ENCODE data around the gene TMEM217. TPM values are rescaled to one million over a fixed set of nuclear protein-coding genes. Genes with fewer than 3 reads are reported as not detected.

The TMEM217 gene
- total RNA-seq, 1 donor from 2014 or later, result not detected

- H3K36me3 Mint-ChIP-seq (ENCODE audit: unreplicated experiment), result no peaks in the 10 kb centered on the region
- no peak for DNase-seq
- TF ChIP-seq CTCF (IDR thresholded peaks at IDR 0.05; ENCODE audit: partially characterized antibody, unreplicated experiment), result no peak
- H3K27me3 Mint-ChIP-seq (ENCODE audit: unreplicated experiment), result peaks cover 4% of the 10 kb centered on the region
- no peaks in the 10 kb centered on the region for H3K4me1 Mint-ChIP-seq (ENCODE audit: low read depth, unreplicated experiment)
- peaks cover 3% of the 10 kb centered on the region for H3K9me3 Mint-ChIP-seq (ENCODE audit: unreplicated experiment)
- H3K27ac Mint-ChIP-seq (ENCODE audit: unreplicated experiment), result no peak overlapping the region
- H3K4me3 Mint-ChIP-seq (ENCODE audit: unreplicated experiment), result no peak overlapping the region
Measured at GRCh38 chr6:37175332-37176267, 82.3 kb downstream of the TMEM217 start.

GRCh38 chr6:37174515-37175331, 83.2 kb downstream of the TMEM217 start:
- DNase-seq, result no peak
- Mint-ChIP-seq H3K27me3 (ENCODE audit: unreplicated experiment) (peaks cover 4% of the 10 kb centered on the region), H3K4me1 (ENCODE audit: low read depth, unreplicated experiment) (no peaks in the 10 kb centered on the region), H3K36me3 (ENCODE audit: unreplicated experiment) (no peaks in the 10 kb centered on the region), H3K27ac (ENCODE audit: unreplicated experiment) (no peak overlapping the region), H3K9me3 (ENCODE audit: unreplicated experiment) (peaks cover 3% of the 10 kb centered on the region), H3K4me3 (ENCODE audit: unreplicated experiment) (no peak overlapping the region)
- no peak for TF ChIP-seq CTCF (IDR thresholded peaks at IDR 0.05; ENCODE audit: partially characterized antibody, unreplicated experiment)

GRCh38 chr6:37174196-37174514, 83.8 kb downstream of the TMEM217 start:
- Mint-ChIP-seq H3K36me3 (ENCODE audit: unreplicated experiment) (no peaks in the 10 kb centered on the region), H3K27ac (ENCODE audit: unreplicated experiment) (no peak overlapping the region), H3K4me1 (ENCODE audit: low read depth, unreplicated experiment) (no peaks in the 10 kb centered on the region), H3K4me3 (ENCODE audit: unreplicated experiment) (no peak overlapping the region), H3K9me3 (ENCODE audit: unreplicated experiment) (peaks cover 7% of the 10 kb centered on the region), H3K27me3 (ENCODE audit: unreplicated experiment) (peaks cover 8% of the 10 kb centered on the region)
- no peak for DNase-seq
- TF ChIP-seq CTCF (IDR thresholded peaks at IDR 0.05; ENCODE audit: partially characterized antibody, unreplicated experiment), result no peak

GRCh38 chr6:37173493-37174195, 84.3 kb downstream of the TMEM217 start:
- Mint-ChIP-seq H3K27ac (ENCODE audit: unreplicated experiment) (no peak overlapping the region), H3K36me3 (ENCODE audit: unreplicated experiment) (no peaks in the 10 kb centered on the region), H3K9me3 (ENCODE audit: unreplicated experiment) (peaks cover 10% of the 10 kb centered on the region), H3K4me1 (ENCODE audit: low read depth, unreplicated experiment) (no peaks in the 10 kb centered on the region), H3K27me3 (ENCODE audit: unreplicated experiment) (peaks cover 10% of the 10 kb centered on the region), H3K4me3 (ENCODE audit: unreplicated experiment) (no peak overlapping the region)
- TF ChIP-seq CTCF (IDR thresholded peaks at IDR 0.05; ENCODE audit: partially characterized antibody, unreplicated experiment), result no peak
- no peak for DNase-seq

Data from glutamatergic neuron (in vitro differentiated cells).